SJCRH30 (cell line): ENCODE measurements around the gene GALK1. TPM values are rescaled to one million over a fixed set of nuclear protein-coding genes. Genes with fewer than 3 reads are reported as not detected.
A peak's percentile ranks its signal among the peaks of the same experiment; 100 is the strongest.
"Not testable (repeated sequence)": the region's sequence is repeated elsewhere in the genome, so short reads cannot be mapped to it uniquely, and the experiment has no call there.

Experiments
- DNase-seq, 2 experiments: peaks; one replicate each; pipeline ENCODE4 v3.0.0-alpha.2; 2015 to 2020
- H3K27ac ChIP-seq: fragments of 250-450 bp; sonication (Bioruptor Pico); 2 replicates; pipeline ENCODE4 v1.5.1; 2020; ENCODE audit warnings: mild to moderate bottlenecking, moderate library complexity
- H3K27me3 ChIP-seq: fragments of 250-450 bp; sonication (Bioruptor Pico); 2 replicates; pipeline ENCODE4 v1.5.1; 2020; ENCODE audit warnings: mild to moderate bottlenecking, moderate library complexity
- H3K36me3 ChIP-seq: fragments of 250-450 bp; sonication (Bioruptor Pico); 2 replicates; pipeline ENCODE4 v1.5.1; 2020; ENCODE audit warnings: mild to moderate bottlenecking, moderate library complexity
- H3K4me1 ChIP-seq: fragments of 250-450 bp; sonication (Bioruptor Pico); 2 replicates; pipeline ENCODE4 v1.5.1; 2020; ENCODE audit warnings: mild to moderate bottlenecking, moderate library complexity
- H3K4me3 ChIP-seq: fragments of 250-450 bp; sonication (Bioruptor Pico); 2 replicates; pipeline ENCODE4 v1.5.1; 2020; ENCODE audit warnings: mild to moderate bottlenecking, moderate library complexity
- H3K9me3 ChIP-seq: fragments of 250-450 bp; sonication (Bioruptor Pico); replicated peaks from 2 replicates; pipeline ENCODE4 v1.5.1; 2020; ENCODE audit warnings: mild to moderate bottlenecking, moderate library complexity
- total RNA-seq: library from RNA; depleted of rRNA; stranded (reverse); fragments of >200 nt; shearing (Covaris generic); gene quantifications from 2 replicates; pipeline ENCODE4 v1.2.3, GENCODE V29; 2014

The GALK1 gene
- total RNA-seq, 1 experiment from 2014 or later = 29.0 TPM

DNA sequence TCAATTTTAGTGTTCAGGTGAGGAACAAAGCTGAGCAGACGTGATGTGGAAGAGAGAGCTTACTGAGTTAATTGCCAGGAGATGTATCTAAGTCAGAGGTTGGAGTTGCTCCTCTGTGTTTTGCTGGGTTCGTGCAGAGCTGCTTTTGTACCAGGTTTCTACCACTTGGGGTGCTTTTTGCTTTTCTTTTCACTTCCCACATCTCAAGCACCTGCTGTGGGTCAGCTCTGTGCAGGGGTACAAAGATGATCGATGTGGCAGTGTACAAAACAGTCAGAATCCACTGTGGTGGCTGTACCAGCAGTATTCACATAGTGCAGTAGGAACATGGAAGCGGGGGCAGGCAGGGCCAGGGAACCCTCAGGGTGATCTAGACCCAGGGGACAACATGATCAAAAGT is 34.4 kb upstream of the GALK1 start:
- Histone ChIP-seq H3K36me3 (peaks cover 52% of the 10 kb centered on the region), H3K4me1 (no peaks in the 10 kb centered on the region), H3K27ac (no peak overlapping the region), H3K9me3 (no peaks in the 10 kb centered on the region), H3K27me3 (no peaks in the 10 kb centered on the region), H3K4me3 (no peak overlapping the region)
- DNase-seq = no peak

DNA sequence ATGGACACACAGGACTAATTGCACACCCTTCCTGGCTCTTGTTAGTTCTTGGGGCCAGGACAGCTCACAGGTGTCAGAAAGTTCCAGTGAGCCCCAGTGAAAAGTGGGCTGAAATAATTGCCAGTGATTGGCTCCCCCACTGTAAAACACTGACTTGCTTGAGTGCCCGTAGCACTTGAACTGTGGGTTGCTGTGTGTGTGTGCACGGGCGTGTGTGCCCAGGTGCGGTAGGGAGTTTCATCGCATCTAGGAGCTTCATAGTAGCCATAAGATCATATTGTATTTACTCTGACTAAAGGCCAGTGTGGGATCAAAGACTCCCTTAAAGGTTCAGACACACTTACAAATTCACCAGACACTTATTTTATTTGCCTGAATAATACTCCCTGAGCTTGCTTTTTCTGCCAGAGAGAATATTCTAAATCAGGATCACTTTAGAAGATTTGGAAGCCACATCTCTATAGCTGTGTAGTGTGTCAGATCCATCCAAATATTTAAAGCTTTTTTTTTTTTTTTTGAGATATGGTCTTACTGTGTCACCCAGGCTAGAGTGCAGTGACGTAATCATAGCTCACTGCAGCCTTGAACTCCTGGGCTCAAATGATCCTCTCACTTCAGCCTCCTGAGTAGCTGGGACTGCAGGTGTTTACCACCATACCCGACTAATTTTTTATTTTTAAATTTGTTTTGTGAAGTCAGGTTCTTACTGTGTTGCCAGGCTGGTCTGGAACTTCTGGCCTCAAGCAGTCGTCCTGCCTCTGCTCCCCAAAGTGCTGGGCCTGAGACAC is 31.0 kb upstream of the GALK1 start:
- no peaks in the 10 kb centered on the region for H3K9me3 ChIP-seq
- H3K4me3 ChIP-seq = no peak overlapping the region
- DNase-seq = no peak
- no peaks in the 10 kb centered on the region for H3K27me3 ChIP-seq
- no peaks in the 10 kb centered on the region for H3K4me1 ChIP-seq
- no peak overlapping the region for H3K27ac ChIP-seq
- H3K36me3 ChIP-seq = peaks cover 59% of the 10 kb centered on the region

DNA sequence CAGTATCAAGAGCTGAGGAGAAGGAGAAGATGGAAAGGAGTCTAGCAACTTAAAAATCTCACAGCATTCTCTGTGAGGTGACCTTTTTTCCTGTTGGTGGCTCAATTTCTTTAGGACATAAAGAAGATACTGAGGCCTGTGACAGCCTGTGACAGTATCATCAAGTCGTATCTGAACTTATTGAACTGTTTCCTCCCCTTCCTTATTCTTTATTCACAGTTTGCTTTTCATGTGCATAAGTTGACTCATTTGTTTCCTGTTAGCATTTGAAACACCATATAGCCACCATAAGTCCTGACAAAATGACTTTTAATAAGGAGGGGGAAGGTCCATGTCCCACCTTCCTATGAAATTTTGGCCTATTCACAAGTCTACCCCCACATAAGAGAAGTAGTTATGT is 28.5 kb upstream of the GALK1 start:
- peaks cover 44% of the 10 kb centered on the region for H3K36me3 ChIP-seq
- no peak overlapping the region for H3K4me3 ChIP-seq
- H3K27me3 ChIP-seq = no peaks in the 10 kb centered on the region
- no peaks in the 10 kb centered on the region for H3K9me3 ChIP-seq
- no peak overlapping the region for H3K27ac ChIP-seq
- no peaks in the 10 kb centered on the region for H3K4me1 ChIP-seq
- DNase-seq = no peak

DNA sequence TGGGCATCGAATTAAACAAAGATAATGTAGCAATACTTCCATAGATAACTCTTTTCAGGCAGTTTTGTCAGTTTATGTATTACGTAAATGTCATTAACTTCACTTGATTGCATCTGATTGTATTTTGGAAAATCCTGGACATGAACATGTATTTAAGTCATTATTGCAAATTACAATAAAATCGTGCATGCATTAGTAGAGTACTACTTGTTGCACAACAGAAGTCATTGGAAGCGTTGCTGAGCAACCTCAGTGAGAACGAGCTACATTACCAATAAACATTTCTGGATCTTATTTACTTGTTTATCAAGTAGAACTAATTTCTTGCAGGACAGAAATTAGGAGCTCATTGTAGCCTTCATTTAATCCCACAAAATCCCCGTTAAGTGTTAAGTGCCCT is 26.3 kb upstream of the GALK1 start:
- no peaks in the 10 kb centered on the region for H3K27me3 ChIP-seq
- H3K4me3 ChIP-seq = no peak overlapping the region
- H3K9me3 ChIP-seq = no peaks in the 10 kb centered on the region
- DNase-seq = no peak
- peaks cover 2% of the 10 kb centered on the region; the same call in 1 of the 2 replicates for H3K4me1 ChIP-seq
- H3K36me3 ChIP-seq = peaks cover 24% of the 10 kb centered on the region
- H3K27ac ChIP-seq = no peak overlapping the region

DNA sequence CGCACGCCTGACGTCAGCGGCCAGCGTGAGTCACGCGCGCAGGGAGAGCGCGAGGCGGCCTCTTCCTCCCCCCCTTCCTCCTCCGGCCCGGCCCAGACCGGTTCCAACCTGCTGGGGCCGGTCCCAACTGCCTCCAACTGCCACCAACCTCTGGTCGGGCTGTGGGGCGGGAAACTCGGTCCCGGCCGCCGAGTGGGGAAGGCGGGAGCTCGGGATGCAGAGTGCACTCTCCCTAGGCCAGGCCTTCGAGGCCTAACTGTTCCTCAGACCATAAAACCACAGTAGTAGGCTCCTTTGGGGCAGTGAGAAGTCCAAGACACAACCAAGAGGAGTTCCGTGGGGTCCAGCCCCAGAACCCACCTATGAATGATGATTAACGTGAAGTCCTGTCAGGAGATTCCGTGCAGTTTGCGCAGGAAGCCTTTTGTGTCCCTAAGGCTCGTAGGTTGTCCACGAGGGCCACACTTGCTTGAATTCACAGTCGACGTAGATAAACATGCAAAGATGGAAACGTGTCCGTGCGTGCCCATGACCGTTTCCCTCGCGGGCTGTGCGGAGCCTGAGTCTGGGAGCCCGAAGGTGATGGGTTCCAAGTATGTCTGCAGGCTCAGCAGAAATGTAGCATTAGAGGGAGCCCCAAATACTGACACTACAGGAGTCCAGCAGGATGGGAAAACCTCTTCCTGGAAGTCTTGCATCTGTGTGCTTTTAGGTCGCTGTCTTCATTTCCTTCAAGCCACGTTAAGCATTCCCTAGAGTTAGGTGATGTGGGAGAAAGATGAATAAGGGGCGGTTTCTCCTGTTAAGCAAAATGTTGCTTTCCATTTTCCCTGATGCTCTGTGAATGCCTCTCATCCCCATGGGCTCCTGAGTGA is 20.3 kb upstream of the GALK1 start:
- Histone ChIP-seq H3K36me3 (no peaks in the 10 kb centered on the region; the same call in 1 of the 2 replicates), H3K27me3 (no peaks in the 10 kb centered on the region), H3K4me3 (peak overlapping the region; percentile 83), H3K9me3 (no peaks in the 10 kb centered on the region), H3K4me1 (peaks cover 11% of the 10 kb centered on the region), H3K27ac (peak overlapping the region; percentile 96)
- DNase-seq = peak; percentile 93 to 94

DNA sequence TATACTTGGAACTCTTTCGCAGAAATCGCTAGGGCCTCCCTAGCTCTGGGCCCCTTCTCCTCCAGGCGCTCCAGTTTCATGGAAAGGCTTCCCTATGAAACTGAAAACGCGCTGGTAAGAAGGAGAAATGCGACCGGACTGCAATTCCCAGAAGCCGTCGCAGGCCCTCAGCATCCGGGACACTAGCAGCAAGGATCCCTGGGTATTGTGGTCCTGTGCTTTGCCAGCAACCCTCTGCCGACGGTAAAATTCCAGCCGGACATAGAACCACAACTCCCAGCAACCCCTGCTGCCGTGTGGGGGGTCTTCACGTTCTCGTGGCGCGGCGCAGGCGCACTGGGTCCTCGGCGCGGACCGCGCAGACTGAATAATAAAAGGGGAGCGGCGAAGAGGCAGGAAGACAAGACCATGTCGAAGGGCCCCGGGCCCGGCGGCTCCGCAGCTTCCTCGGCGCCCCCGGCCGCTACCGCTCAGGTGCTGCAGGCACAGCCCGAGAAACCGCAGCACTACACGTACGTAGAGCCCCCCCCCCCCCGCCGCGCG is 19.6 kb upstream of the GALK1 start, which contains the start of gene UNK:
Gene UNK, plus strand, starts transcription at position 334 of the 543 bp plus-strand sequence. Its CDS starts 75 bp downstream, at position 409.
- Histone ChIP-seq H3K36me3 (no peaks in the 10 kb centered on the region), H3K9me3 (no peaks in the 10 kb centered on the region), H3K4me3 (peak within 1 kb of the TSS; percentile 83), H3K27me3 (no peaks in the 10 kb centered on the region), H3K4me1 (peaks cover 11% of the 10 kb centered on the region), H3K27ac (peak within 1 kb of the TSS; percentile 96)
- DNase-seq = peak; percentile 100

DNA sequence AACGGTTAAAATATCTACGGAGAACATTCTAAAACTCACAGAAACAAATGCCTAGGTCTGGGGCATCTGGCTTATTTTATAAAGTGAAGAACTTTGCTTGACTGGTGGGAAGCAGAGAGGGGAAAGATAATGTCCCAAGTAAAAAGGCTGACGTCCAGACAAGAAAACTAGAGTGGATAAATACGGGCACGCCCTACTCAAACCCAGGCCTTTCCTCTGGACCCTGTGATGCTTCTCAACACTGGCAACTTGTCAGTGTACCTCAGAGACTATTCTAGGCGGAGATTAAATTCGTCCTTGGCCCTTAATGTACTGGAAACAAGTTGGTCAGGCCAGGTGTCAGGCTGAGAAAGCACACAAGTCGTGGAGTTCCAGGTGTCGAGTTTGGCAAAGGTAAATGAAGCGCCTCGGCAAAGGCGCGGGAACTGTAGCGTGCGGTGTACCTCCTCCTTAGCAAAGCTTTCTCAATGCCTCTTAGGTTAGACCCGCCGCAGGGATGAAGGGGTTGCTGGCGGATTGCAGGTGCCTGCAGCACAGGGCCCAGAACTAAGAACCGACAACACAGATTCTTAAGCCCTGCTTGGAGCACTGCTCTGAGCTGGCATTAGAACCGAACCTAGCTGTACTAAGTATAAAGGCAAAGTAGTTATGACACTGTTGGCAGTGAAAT is 18.9 kb upstream of the GALK1 start:
- Histone ChIP-seq H3K4me1 (peaks cover 11% of the 10 kb centered on the region), H3K27me3 (no peaks in the 10 kb centered on the region), H3K4me3 (peak overlapping the region; percentile 83), H3K9me3 (no peaks in the 10 kb centered on the region), H3K27ac (peak overlapping the region; percentile 96), H3K36me3 (peaks cover 2% of the 10 kb centered on the region)
- DNase-seq = no peak

DNA sequence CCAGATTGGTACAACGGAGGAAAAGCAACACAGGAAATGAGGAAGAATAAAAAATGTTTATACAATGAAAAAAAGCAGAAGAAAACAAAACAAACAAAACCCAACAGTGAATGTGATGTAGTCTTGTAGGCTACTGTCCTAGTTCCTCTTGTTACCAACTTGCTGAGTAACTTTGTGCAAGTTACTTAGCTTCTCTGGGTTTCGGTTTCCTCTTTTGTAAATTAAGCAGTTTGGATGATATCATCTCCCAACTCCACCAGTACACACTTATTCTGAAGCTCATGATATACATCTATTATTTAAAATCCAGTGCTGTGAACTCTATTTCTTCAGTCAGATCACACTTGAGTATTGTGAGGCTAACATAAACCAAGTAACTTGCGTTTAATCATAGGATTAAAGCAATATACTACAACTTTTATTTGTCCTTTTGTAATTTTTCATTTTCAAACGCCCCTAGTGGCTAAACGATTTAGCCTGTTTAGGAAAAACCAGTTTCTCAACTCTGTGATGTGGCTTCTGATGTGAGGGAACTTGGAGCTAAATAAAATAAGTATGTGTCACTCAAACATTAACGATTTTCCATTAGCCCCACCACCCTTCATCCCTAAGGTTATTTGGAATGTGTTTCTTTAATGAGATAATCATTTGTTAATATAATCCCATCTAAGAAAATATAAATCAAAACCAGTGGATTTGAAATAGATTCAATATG is 18.2 kb upstream of the GALK1 start:
- peaks cover 9% of the 10 kb centered on the region for H3K36me3 ChIP-seq
- no peak overlapping the region for H3K27ac ChIP-seq
- no peaks in the 10 kb centered on the region for H3K9me3 ChIP-seq
- no peak overlapping the region for H3K4me3 ChIP-seq
- H3K27me3 ChIP-seq = no peaks in the 10 kb centered on the region
- DNase-seq = peak in 1 of 2 experiments; percentile 46
- H3K4me1 ChIP-seq = peaks cover 11% of the 10 kb centered on the region

DNA sequence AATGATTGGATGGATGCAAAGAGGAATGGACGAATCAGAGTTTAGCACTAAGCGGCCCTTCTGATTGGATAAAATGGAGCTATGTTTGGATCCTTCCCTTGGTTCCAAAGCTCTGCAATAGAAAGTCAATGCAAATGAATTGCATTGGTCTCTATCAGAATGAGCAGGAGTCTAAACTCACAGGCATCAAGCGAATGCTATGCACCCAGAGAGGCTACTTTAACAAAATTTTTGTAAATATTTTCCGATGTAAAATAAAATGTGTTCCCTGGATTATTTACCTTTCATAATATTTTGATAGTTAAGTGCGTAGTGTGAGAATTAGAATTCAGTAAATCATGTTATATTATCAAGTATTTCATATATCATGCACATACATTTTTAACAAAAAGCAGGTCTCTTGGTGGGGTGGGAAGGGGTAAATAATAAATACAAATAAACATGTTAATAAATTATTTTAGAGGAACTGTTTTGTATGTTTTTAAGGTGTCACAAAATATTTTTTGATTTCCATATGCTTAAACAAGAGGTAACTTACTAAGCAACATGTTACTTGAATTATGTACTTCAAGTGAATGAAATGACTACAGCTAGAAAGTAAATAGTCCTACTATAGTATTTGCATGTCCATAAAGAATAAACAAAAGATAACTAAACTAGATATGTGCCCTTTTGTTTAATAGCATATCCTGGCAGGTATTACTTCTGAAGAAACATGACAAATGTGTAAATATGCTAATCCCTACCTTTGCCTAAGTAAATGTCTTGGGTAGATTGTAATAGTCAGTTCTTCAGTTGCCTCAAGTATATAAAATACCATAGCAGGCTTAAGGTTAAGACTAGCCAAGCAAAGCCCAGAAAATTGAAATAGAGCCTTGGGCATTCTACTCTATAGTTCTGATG is 15.2 kb upstream of the GALK1 start:
- Histone ChIP-seq H3K9me3 (no peaks in the 10 kb centered on the region), H3K4me1 (peaks cover 9% of the 10 kb centered on the region; the same call in 1 of the 2 replicates), H3K27me3 (no peaks in the 10 kb centered on the region), H3K36me3 (peaks cover 38% of the 10 kb centered on the region), H3K4me3 (no peak overlapping the region), H3K27ac (no peak overlapping the region)
- no peak for DNase-seq

DNA sequence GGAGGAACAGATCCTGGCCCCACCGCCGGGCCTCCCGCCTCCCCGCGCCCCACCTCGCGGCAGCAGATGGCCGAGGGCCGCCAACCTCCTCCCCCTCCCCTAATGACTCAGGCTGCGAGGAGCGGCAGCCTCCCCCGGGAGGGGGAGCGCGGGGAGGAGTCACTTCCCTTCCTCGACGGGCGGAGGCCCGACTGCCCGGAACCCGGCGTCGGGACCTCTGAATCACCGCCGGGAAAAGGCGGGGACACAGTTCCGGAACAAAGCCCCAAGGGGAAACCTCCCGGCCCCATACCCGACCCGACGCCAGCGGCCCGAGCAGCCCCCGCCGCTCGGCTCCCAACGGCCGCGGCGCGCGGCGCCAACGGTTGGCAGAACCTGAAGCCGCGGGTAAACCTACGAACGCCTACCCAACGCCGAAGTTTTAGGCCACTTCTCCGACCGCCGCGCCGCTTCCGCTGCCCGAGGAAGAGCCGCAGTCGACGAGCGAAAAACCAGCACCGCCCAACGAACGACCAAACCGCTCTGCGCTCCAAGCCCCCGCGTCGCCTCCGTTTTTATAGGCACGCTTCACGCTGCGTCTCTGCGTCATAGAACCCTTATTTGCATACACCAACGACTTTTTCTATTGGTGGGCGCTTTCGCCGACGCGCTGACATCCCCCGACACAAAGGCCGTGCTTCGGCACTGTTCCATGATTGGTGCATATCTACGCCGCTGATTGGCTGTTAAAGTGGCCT is 14.4 kb upstream of the GALK1 start:
- peak overlapping the region; percentile 90 for H3K27ac ChIP-seq
- no peaks in the 10 kb centered on the region for H3K9me3 ChIP-seq
- H3K4me3 ChIP-seq = peak overlapping the region; percentile 89
- DNase-seq = peak; percentile 99 to 100
- no peaks in the 10 kb centered on the region for H3K27me3 ChIP-seq
- peaks cover 41% of the 10 kb centered on the region for H3K36me3 ChIP-seq
- peaks cover 10% of the 10 kb centered on the region for H3K4me1 ChIP-seq

DNA sequence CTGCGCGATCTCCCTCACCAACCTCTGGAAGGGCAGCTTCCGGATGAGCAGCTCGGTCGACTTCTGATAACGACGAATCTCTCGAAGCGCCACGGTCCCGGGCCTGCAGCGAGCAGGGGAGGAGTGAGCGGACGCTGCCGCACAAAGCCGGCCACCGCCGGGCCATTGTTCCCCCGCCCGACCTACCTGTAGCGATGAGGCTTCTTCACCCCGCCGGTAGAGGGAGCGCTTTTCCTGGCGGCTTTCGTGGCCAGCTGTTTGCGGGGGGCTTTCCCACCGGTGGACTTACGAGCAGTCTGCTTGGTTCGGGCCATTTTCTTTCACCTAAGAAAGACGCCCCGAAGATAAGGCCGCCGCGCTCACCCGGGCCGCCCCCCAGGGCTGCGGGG is 13.9 kb upstream of the GALK1 start:
- Histone ChIP-seq H3K36me3 (peaks cover 41% of the 10 kb centered on the region), H3K9me3 (no peaks in the 10 kb centered on the region), H3K27me3 (no peaks in the 10 kb centered on the region), H3K4me3 (peak overlapping the region; percentile 89), H3K4me1 (peaks cover 16% of the 10 kb centered on the region), H3K27ac (peak overlapping the region; percentile 90)
- DNase-seq = peak in 1 of 2 experiments; percentile 72

DNA sequence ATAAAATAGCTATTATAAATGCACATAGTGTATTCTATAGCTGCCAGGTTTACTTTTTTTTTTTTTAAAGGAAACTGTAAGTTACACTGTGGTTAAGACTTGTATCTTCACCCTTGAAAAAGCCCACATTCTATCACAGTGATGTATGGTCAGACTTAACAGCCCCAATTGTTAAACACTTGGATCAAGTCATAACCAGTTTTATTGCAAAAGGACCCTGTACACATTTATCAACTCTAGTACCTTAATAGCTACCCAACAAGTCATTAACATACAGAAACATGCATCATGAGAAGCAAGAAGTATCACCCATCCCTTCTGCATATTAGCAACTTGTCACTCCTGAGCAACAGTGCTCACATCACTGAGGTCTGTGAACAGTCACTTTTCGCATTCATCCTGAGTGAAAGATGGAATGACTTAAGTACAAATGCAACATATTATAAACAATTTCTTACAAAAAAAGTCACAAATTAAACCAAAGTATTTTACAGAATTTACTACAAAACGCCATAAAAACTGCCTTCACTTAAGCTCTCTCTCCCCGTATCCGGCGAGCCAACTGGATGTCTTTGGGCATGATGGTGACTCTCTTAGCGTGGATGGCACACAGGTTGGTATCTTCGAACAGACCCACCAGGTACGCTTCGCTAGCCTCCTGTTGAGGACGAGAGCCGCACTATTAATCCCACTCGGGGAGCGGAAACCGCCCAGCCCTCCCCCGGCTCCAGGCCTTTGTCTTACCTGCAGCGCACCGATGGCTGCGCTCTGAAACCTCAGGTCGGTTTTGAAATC is 13.3 kb upstream of the GALK1 start:
- H3K9me3 ChIP-seq, H3K27ac ChIP-seq, H3K27me3 ChIP-seq, DNase-seq: not testable (repeated sequence)
- Histone ChIP-seq H3K4me3 (peak overlapping the region; percentile 89), H3K36me3 (peaks cover 41% of the 10 kb centered on the region), H3K4me1 (peaks cover 17% of the 10 kb centered on the region)
